ENCODE results near the gene RAB44.

The RAB44 gene

DNA sequence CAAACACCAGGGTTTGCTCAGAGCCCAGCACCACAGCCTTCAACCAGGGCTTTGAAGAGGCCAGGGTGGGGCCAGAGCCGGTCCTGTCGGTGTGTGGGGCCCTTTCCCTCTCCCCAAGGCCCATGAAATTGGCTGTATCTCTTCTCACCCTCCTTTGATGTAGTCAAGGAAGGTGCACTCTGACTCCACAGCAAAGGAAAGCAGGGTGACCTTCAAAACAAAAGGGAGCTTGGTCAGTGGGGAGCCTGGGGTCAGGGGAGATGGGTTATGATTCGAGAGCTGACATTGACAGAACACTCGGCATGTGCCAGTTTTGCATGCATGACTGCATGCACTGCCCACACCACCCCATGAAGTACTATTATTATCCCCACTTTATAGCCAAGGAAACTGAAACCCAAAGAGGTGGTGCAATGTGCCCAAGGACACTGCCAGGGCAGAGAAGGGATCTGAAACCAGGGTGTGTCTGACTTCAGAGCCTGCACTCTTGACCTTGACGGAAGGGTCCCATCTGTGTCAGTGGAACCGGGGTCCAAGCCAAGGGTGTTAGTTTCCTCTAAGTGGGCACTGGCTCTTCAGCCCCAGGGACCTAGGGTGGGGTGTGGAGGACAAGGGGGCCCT lies 55.4 kb downstream of the RAB44 start:
- H3K4me3 ChIP-seq (replicated peaks; ENCODE audit: low read depth, low read length) = no peak overlapping the region
- DNase-seq (ENCODE audit: low read depth) = no peak
- TF ChIP-seq, protein P1, sequence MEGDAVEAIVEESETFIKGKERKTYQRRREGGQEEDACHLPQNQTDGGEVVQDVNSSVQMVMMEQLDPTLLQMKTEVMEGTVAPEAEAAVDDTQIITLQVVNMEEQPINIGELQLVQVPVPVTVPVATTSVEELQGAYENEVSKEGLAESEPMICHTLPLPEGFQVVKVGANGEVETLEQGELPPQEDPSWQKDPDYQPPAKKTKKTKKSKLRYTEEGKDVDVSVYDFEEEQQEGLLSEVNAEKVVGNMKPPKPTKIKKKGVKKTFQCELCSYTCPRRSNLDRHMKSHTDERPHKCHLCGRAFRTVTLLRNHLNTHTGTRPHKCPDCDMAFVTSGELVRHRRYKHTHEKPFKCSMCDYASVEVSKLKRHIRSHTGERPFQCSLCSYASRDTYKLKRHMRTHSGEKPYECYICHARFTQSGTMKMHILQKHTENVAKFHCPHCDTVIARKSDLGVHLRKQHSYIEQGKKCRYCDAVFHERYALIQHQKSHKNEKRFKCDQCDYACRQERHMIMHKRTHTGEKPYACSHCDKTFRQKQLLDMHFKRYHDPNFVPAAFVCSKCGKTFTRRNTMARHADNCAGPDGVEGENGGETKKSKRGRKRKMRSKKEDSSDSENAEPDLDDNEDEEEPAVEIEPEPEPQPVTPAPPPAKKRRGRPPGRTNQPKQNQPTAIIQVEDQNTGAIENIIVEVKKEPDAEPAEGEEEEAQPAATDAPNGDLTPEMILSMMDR (IDR thresholded peaks at IDR 0.05; ENCODE audit: low read length, missing control alignments) = no peak

DNA sequence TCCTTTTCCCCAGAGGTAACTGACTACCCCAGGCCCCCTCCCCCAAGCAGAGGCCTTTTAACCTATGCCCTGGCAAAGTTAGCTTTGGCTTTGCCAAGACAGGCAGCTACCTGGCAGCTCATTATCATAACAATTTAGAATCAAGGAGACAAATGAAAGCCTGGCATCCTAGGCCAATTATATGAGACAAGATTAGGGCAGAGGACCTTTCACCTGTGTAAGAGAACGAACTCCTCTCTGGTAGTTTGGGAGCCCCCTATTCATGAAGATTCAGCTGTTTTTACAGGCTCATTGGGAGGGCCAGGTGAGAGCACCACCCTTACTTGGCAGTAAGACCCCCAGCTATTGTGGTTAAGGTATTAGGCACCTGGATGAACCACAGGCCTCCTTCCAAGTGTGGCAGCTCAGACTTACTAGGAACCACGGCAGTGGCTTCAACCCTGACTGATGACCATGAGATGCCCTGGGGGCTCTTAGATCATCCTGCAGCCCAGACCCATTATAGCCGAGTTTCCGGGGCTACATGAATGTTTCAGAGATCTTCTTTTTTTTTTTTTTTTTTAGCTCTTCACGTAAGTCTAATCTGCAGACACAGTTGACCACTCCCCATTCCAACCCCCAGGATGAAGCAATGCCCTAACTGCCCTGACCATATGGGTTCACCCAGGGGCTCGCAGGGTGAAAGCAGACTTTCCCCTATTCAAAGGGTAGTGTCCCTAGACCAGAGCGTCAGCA lies 56.2 kb downstream of the RAB44 start:
- H3K4me3 ChIP-seq (replicated peaks; ENCODE audit: low read depth, low read length) = no peak overlapping the region
- no peak for DNase-seq (ENCODE audit: low read depth)
- TF ChIP-seq, protein P1 (IDR thresholded peaks at IDR 0.05; ENCODE audit: low read length, missing control alignments) = no peak

DNA sequence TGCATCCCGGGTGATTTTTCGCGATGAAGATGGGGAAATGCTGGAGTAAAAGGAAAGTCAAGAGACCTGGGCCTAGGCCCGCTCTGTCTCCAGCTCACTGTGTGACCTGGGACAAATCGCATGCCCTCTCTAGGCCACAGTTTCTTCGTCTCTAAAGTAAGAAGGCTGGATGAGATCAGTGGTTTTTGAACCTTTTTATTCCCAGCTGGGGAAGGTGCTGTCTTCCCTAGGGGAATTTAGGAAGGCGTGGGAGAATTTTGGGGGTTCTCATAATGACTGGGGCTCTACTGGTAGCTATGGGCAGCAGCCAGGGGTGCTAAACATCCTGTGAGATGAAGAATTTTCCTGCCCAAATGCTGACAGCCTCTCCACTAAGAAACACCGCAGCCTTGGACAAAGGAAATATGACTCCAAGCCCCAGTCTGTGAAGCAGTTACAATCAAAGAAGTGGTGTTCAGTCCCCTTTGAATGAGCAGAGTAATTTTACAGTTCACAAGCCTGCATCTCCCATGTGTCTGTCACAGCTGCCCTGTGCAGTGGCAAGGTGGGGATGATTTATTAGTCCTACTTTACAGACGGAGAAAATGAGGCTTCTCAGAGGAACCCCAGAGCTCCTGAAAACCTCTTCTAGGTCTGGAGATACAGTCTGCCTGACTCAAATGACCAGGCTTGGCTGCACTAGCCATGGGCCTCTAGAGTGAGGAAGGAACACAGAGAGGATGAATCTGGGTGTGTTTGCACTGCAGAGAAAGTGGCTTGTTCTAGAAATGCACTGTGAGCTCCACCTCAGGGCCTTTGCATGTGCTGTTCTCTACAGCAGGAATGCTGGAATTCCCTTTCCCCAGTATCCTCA lies 57.2 kb downstream of the RAB44 start:
- TF ChIP-seq, protein P1 (IDR thresholded peaks at IDR 0.05; ENCODE audit: low read length, missing control alignments) = no peak
- H3K4me3 ChIP-seq (replicated peaks; ENCODE audit: low read depth, low read length) = no peak overlapping the region
- no peak for DNase-seq (ENCODE audit: low read depth)

DNA sequence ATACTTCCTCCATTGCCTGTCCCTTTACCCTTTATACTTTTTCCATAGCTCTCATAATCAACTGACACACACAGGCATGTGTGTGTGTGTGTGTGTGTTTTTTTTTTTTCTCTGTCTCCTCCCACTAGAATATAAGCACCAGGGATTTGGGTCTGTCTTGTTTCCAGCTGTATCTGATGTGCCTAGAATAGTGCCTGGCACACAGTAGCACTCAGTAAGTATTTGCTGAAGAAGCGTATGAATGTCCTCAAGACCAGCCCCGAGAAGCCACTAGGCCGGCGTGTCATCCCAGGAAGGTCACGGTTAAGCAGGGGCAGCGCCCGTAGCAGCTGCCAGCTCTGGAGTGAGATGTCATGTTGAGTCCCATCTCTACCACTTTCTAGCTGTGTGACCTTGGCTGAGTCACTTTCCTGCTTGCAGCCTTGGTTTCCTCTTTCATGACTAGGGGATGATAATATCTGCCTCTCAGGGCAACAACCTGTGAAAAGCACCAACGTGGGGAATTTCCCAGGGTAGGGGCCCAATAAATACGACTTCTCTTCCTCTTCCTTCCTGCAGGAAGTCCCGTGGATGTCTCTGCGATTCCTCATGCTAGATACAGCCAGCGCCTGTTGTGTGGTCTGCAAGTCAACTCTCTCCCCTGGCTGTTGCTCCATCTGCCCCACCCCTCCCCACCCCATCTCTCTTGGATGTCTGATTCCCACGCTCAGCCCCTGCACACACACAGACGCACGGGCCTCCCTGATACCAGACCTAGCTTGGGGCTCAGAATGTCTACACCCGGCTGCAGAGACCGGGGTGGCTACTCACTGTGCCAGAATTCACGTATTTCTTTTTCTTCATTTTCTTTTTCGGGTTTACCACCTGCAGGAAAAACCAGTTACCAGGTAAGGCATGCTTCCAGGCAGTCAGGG lies 58.1 kb downstream of the RAB44 start:
- H3K4me3 ChIP-seq (replicated peaks; ENCODE audit: low read depth, low read length) = no peak overlapping the region
- peak; percentile 70 for DNase-seq (ENCODE audit: low read depth)
- TF ChIP-seq, protein P1 (IDR thresholded peaks at IDR 0.05; ENCODE audit: low read length, missing control alignments) = no peak

DNA sequence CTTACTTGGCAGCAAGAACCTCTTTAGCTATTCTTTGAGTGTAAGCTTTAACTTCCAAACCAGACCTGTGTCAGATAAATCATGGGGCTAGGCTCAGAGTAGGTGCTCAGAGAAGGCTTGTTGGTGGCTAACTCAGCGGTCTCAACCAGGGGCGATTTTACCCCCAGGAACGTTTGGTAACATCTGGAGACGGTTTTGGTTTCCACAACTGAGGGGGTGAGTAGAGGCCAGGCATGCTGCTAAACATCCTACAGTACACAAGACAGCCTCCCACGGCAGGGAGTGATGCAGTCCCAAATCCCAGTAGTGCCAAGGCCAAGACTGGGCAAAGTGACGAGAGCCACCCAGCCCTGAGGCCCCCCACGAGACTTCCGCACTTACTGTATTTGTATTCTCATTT lies 59.2 kb downstream of the RAB44 start:
- no peak for DNase-seq (ENCODE audit: low read depth)
- TF ChIP-seq, protein P1 (IDR thresholded peaks at IDR 0.05; ENCODE audit: low read length, missing control alignments) = no peak
- no peak overlapping the region for H3K4me3 ChIP-seq (replicated peaks; ENCODE audit: low read depth, low read length)

DNA sequence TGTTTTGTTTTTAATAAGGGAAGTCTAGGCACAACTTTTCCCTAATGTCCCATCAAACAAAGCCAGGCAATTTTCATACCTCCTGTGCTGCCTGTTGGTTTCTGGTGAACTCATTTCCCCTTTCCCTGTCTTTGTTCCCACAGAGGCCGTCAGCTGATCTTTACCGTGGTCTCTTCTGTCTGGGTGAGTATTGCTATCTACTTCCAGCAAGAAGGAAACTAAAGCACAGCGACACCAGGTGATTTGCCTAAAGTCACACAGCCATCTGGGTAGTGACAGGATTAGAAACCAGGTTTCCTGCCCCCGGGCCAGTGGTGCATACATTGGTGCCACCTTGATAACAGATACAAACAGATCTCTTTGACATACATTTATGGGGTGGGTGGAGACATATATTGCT lies 59.6 kb downstream of the RAB44 start:
- H3K4me3 ChIP-seq (replicated peaks; ENCODE audit: low read depth, low read length) = no peak overlapping the region
- no peak for DNase-seq (ENCODE audit: low read depth)
- TF ChIP-seq, protein P1 (IDR thresholded peaks at IDR 0.05; ENCODE audit: low read length, missing control alignments) = no peak
